Neural progenitor cell (in vitro differentiated cells): ENCODE data around the gene PLXDC2. TPM values are rescaled to one million over a fixed set of nuclear protein-coding genes. Genes with fewer than 3 reads are reported as not detected.

Experiments used
- DNase-seq: peaks from one replicate; pipeline ENCODE4 v3.0.0-alpha.2; 2016; ENCODE audit warnings: low spot score
- H2AFZ ChIP-seq: fragments of 200-600 bp; sonication (generic); replicated peaks from 2 replicates; pipeline ENCODE4 v1.6.1; 2016; ENCODE audit warnings: antibody characterized with exemption
- H3F3A ChIP-seq: fragments of 200-600 bp; sonication (generic); 2 replicates; pipeline ENCODE4 v1.6.1; 2016; ENCODE audit warnings: antibody characterized with exemption, low read depth
- H3K27ac ChIP-seq: fragments of 200-600 bp; sonication (generic); 2 replicates; pipeline ENCODE4 v1.5.1; 2016; ENCODE audit warnings: mild to moderate bottlenecking
- H3K27me3 ChIP-seq: fragments of 200-600 bp; sonication (generic); 2 replicates; pipeline ENCODE4 v1.6.1; 2016; ENCODE audit warnings: mild to moderate bottlenecking, moderate library complexity
- H3K36me3 ChIP-seq: fragments of 200-600 bp; sonication (generic); 2 replicates; pipeline ENCODE4 v1.5.1; 2016
- H3K4me1 ChIP-seq: fragments of 200-600 bp; sonication (generic); 2 replicates; pipeline ENCODE4 v1.6.1; 2016; ENCODE audit warnings: mixed run types
- H3K4me2 ChIP-seq: fragments of 200-600 bp; sonication (generic); 2 replicates; pipeline ENCODE4 v1.6.1; 2016
- H3K4me3 ChIP-seq: fragments of 200-600 bp; sonication (generic); 2 replicates; pipeline ENCODE4 v1.5.1; 2016
- H3K79me2 ChIP-seq: fragments of 200-600 bp; sonication (generic); 2 replicates; pipeline ENCODE4 v1.6.1; 2016; ENCODE audit warnings: low read depth
- H3K9ac ChIP-seq: fragments of 200-600 bp; sonication (generic); 2 replicates; pipeline ENCODE4 v1.6.1; 2016
- H3K9me3 ChIP-seq: fragments of 200-600 bp; sonication (generic); 2 replicates; pipeline ENCODE4 v1.5.1; 2016; ENCODE audit warnings: low read depth
- H4K20me1 ChIP-seq: fragments of 200-600 bp; sonication (generic); 2 replicates; pipeline ENCODE4 v1.6.1; 2016; ENCODE audit warnings: low read depth
- H3K27ac Mint-ChIP-seq: 3 replicates; pipeline ENCODE4 v1.8.0; 2021; ENCODE audit warnings: mixed read lengths
- H3K27me3 Mint-ChIP-seq: 2 replicates; pipeline ENCODE4 v1.8.0; 2022; ENCODE audit warnings: low read depth, mild to moderate bottlenecking, inconsistent platforms, moderate library complexity, mixed read lengths; ENCODE audit not compliant: insufficient read depth
- H3K36me3 Mint-ChIP-seq: 3 replicates; pipeline ENCODE4 v1.8.0; 2021; ENCODE audit warnings: mixed read lengths
- H3K4me1 Mint-ChIP-seq: 3 replicates; pipeline ENCODE4 v1.8.0; 2021; ENCODE audit warnings: mixed read lengths
- H3K4me3 Mint-ChIP-seq: 3 replicates; pipeline ENCODE4 v1.8.0; 2021; ENCODE audit warnings: mild to moderate bottlenecking, moderate library complexity, mixed read lengths
- H3K9me3 Mint-ChIP-seq: 3 replicates; pipeline ENCODE4 v1.8.0; 2020; ENCODE audit warnings: mixed read lengths
- CTCF ChIP-seq: fragments of 200-600 bp; sonication (generic); IDR thresholded peaks from 2 replicates; pipeline ENCODE4 v1.5.1; 2017; ENCODE audit warnings: antibody characterized with exemption, mild to moderate bottlenecking
- EZH2 ChIP-seq: fragments of 200-600 bp; sonication (generic); IDR thresholded peaks from 2 replicates; pipeline ENCODE4 v1.6.1; 2017; ENCODE audit warnings: antibody characterized with exemption, mild to moderate bottlenecking, moderate library complexity
- EZH2phosphoT487 ChIP-seq: fragments of 200-600 bp; sonication (generic); IDR thresholded peaks from 2 replicates; pipeline ENCODE4 v1.6.1; 2017; ENCODE audit warnings: antibody characterized with exemption
- total RNA-seq: library from RNA; depleted of rRNA; stranded (reverse); fragments of >200 nt; gene quantifications from 2 replicates; pipeline ENCODE4 v1.2.3, GENCODE V29; 2015; ENCODE audit warnings: low replicate concordance

The PLXDC2 gene
- total RNA-seq, 1 donor from 2014 or later, result 44.2 TPM

DNA sequence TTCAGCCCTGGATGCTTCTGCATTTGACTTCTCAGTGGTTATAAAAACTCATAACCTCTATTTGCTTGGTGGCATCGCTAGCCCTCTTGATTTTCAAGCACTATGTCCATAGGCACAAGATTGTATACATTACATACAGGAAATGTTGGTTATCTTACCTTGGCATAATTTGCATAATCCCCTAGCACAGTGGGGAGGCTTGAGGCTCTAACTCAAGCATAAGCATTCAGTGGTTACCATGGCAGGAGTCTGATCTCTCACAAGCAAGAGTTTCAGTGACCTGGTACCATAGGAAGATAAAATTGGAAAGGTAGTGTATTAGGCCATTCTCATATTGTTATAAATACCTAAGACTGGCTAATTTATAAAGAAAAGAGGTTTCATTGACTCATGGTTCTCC lies 121.8 kb downstream of the PLXDC2 start:
- Histone ChIP-seq H3K4me1 (peaks cover 16% of the 10 kb centered on the region), H2AFZ (no peak overlapping the region), H3K79me2 (peaks cover 67% of the 10 kb centered on the region), H3K27ac (no peak overlapping the region), H4K20me1 (peaks cover 15% of the 10 kb centered on the region), H3K27me3 (no peaks in the 10 kb centered on the region), H3K36me3 (no peaks in the 10 kb centered on the region), H3F3A (peaks cover 7% of the 10 kb centered on the region), H3K4me2 (no peak overlapping the region), H3K9ac (no peak overlapping the region), H3K4me3 (no peak overlapping the region), H3K9me3 (no peaks in the 10 kb centered on the region)
- Mint-ChIP-seq H3K36me3 (peaks cover 11% of the 10 kb centered on the region), H3K4me1 (peaks cover 17% of the 10 kb centered on the region), H3K27me3 (no peaks in the 10 kb centered on the region), H3K4me3 (no peak overlapping the region), H3K27ac (peak overlapping the region; percentile 20), H3K9me3 (peaks cover 2% of the 10 kb centered on the region)
- TF ChIP-seq EZH2phosphoT487 (no peak), CTCF (no peak), EZH2 (no peak)
- peak; percentile 16 for DNase-seq

DNA sequence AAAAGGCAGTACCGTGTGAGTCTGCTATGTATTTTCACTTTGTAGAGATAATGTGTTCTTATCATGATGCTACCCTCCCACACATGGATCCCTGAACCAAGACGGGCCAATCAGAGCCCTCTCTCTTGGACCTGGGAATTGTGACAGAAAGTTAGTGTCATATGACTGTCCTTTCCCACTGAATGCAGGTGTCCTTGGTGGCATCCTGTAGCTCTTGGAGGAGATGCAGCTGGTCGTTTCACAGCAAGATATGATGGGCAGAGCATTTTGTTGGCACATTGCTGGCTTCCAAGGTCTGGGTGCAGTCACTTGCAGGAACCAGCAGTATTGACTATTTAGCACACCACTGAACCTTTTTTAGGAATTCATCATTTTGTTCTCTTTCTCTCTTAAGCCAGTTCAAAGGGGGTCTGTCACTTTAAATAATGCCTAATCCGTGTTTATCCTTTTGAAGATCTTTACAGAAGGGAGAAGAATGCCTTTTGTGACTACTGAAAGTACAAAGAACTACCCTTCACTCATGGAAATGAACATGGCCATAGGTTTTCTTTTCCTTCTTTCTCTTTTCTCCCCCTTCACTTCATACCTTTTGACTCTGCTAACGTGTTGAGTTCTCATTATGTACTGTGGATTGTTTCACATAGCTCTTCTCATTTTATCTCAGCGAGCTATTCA lies 125.1 kb downstream of the PLXDC2 start:
- Mint-ChIP-seq H3K9me3 (peaks cover 8% of the 10 kb centered on the region), H3K4me3 (no peak overlapping the region), H3K27ac (no peak overlapping the region), H3K27me3 (peaks cover 3% of the 10 kb centered on the region), H3K36me3 (peaks cover 24% of the 10 kb centered on the region), H3K4me1 (peaks cover 17% of the 10 kb centered on the region)
- peaks cover 16% of the 10 kb centered on the region for H3K4me1 ChIP-seq
- H3K27ac ChIP-seq, result no peak overlapping the region
- H3K9ac ChIP-seq, result no peak overlapping the region
- peaks cover 7% of the 10 kb centered on the region for H3F3A ChIP-seq
- peaks cover 15% of the 10 kb centered on the region for H4K20me1 ChIP-seq
- TF ChIP-seq EZH2phosphoT487 (no peak), EZH2 (no peak), CTCF (no peak)
- no peak overlapping the region for H2AFZ ChIP-seq
- no peaks in the 10 kb centered on the region for H3K27me3 ChIP-seq
- peaks cover 76% of the 10 kb centered on the region for H3K79me2 ChIP-seq
- no peak overlapping the region for H3K4me2 ChIP-seq
- no peaks in the 10 kb centered on the region for H3K9me3 ChIP-seq
- no peak overlapping the region for H3K4me3 ChIP-seq
- DNase-seq, result no peak
- H3K36me3 ChIP-seq, result no peaks in the 10 kb centered on the region

- H3K27ac ChIP-seq, result no peak overlapping the region
These were observed 128.9 kb downstream of the PLXDC2 start for GRCh38 chr10:19944911-19945663.

More at GRCh38 chr10:19944911-19945663, 128.9 kb downstream of the PLXDC2 start:
- peaks cover 60% of the 10 kb centered on the region for H3K79me2 ChIP-seq
- H3K4me1 Mint-ChIP-seq, result peaks cover 9% of the 10 kb centered on the region
- H3K36me3 Mint-ChIP-seq, result peaks cover 27% of the 10 kb centered on the region
- no peak overlapping the region for H3K4me3 ChIP-seq
- H3K9ac ChIP-seq, result no peak overlapping the region
- peaks cover 3% of the 10 kb centered on the region for H3K27me3 Mint-ChIP-seq
- H3K9me3 Mint-ChIP-seq, result peaks cover 13% of the 10 kb centered on the region
- H3F3A ChIP-seq, result peaks cover 7% of the 10 kb centered on the region
- H3K4me2 ChIP-seq, result no peak overlapping the region
- no peak for DNase-seq
- peaks cover 15% of the 10 kb centered on the region for H4K20me1 ChIP-seq
- peaks cover 12% of the 10 kb centered on the region for H3K4me1 ChIP-seq
- H3K27me3 ChIP-seq, result no peaks in the 10 kb centered on the region
- H3K27ac Mint-ChIP-seq, result no peak overlapping the region
- no peak for TF ChIP-seq EZH2
- no peak for TF ChIP-seq CTCF
- TF ChIP-seq EZH2phosphoT487, result no peak
- H2AFZ ChIP-seq, result no peak overlapping the region
- H3K36me3 ChIP-seq, result no peaks in the 10 kb centered on the region
- H3K4me3 Mint-ChIP-seq, result no peak overlapping the region
- H3K9me3 ChIP-seq, result no peaks in the 10 kb centered on the region
